ENCODE results near the gene JUP.

GRCh38 chr17:41711669-41712400 is 74.7 kb downstream of the JUP start, which contains the start of gene GAST:
- TF ChIP-seq CTCF (IDR thresholded peaks at IDR 0.05) (no peak), EZH2 (IDR thresholded peaks at IDR 0.05) (no peak)
